Ishikawa (cell line): Measurements from ENCODE around the gene RABGEF1.

Experiments used
- CEBPB ChIP-seq: IDR thresholded peaks from 2 replicates; pipeline ENCODE4 v1.6.1; 2012
- CREB1 ChIP-seq: IDR thresholded peaks from 2 replicates; pipeline ENCODE4 v1.6.1; 2012; ENCODE audit warnings: low read depth
- EGR1 ChIP-seq: IDR thresholded peaks from 2 replicates; pipeline ENCODE4 v1.6.1; 2012
- EP300 ChIP-seq: IDR thresholded peaks from 2 replicates; pipeline ENCODE4 v1.6.1; 2012; ENCODE audit warnings: borderline replicate concordance
- MAX ChIP-seq: IDR thresholded peaks from 2 replicates; pipeline ENCODE4 v1.6.1; 2012
- RAD21 ChIP-seq: IDR thresholded peaks from 2 replicates; pipeline ENCODE4 v1.6.1; 2012; ENCODE audit warnings: low read depth
- TCF12 ChIP-seq: IDR thresholded peaks from 2 replicates; pipeline ENCODE4 v1.6.1; 2012; ENCODE audit warnings: low read depth
- ZBTB7A ChIP-seq: IDR thresholded peaks from 2 replicates; pipeline ENCODE4 v1.6.1; 2012; ENCODE audit warnings: low read depth
- TF ChIP-seq, protein P1 (sequence below): IDR thresholded peaks from 2 replicates; pipeline ENCODE4 v1.6.1; 2012; ENCODE audit warnings: low read depth, mild to moderate bottlenecking

DNA sequence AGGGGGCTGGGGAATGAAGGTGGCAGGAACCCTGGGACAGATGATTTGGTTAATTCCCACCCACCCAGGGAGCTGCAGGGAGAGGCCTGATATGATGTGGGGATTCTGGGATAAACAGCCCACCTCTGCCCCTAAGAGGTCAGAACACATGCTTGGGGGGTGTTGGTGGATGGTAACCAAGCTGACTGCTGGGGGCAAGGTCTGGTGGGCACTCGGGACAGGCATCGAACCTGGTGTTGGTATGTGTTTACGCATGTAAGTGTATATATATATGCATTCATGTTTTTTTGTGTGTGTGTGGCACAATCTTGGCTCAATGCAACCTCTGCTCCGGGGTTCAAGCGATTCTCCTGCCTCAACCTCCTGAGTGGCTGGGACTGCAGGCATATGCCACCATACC is 99.8 kb downstream of the RABGEF1 start:
- no peak for TF ChIP-seq EP300
- no peak for TF ChIP-seq CEBPB
- TF ChIP-seq EGR1 = no peak
- TF ChIP-seq, protein P1, sequence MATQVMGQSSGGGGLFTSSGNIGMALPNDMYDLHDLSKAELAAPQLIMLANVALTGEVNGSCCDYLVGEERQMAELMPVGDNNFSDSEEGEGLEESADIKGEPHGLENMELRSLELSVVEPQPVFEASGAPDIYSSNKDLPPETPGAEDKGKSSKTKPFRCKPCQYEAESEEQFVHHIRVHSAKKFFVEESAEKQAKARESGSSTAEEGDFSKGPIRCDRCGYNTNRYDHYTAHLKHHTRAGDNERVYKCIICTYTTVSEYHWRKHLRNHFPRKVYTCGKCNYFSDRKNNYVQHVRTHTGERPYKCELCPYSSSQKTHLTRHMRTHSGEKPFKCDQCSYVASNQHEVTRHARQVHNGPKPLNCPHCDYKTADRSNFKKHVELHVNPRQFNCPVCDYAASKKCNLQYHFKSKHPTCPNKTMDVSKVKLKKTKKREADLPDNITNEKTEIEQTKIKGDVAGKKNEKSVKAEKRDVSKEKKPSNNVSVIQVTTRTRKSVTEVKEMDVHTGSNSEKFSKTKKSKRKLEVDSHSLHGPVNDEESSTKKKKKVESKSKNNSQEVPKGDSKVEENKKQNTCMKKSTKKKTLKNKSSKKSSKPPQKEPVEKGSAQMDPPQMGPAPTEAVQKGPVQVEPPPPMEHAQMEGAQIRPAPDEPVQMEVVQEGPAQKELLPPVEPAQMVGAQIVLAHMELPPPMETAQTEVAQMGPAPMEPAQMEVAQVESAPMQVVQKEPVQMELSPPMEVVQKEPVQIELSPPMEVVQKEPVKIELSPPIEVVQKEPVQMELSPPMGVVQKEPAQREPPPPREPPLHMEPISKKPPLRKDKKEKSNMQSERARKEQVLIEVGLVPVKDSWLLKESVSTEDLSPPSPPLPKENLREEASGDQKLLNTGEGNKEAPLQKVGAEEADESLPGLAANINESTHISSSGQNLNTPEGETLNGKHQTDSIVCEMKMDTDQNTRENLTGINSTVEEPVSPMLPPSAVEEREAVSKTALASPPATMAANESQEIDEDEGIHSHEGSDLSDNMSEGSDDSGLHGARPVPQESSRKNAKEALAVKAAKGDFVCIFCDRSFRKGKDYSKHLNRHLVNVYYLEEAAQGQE = no peak
- no peak for TF ChIP-seq RAD21
- no peak for TF ChIP-seq CREB1
- TF ChIP-seq MAX = no peak
- no peak for TF ChIP-seq TCF12
- TF ChIP-seq ZBTB7A = no peak
